HG03159 (cell line): ENCODE data around the gene C2.
"Not testable (repeated sequence)": the region's sequence is repeated elsewhere in the genome, so short reads cannot be mapped to it uniquely, and the experiment has no call there.

Experiments
- ATAC-seq: cut with Tn5 transposase; IDR thresholded peaks from one replicate; pipeline ENCODE4 v1.9.1; 2021; ENCODE audit warnings: mild to moderate bottlenecking, moderate library complexity; ENCODE audit not compliant: unreplicated experiment

C2 gene

GRCh38 chr6:31920811-31921210 lies 6.7 kb upstream of the C2 start:
- no peak for ATAC-seq

- no peak for ATAC-seq
Measured at GRCh38 chr6:31922942-31923341, 4.6 kb upstream of the C2 start.

GRCh38 chr6:31927863-31928671 lies 550 bp downstream of the C2 start:
- ATAC-seq: no peak

- ATAC-seq: no peak
Measured at GRCh38 chr6:31928672-31928939, 1.1 kb downstream of the C2 start.

GRCh38 chr6:31930962-31931361 lies 3.4 kb downstream of the C2 start:
- no peak for ATAC-seq

- ATAC-seq: not testable (repeated sequence)
Measured at GRCh38 chr6:31932137-31932536, 4.6 kb downstream of the C2 start.

GRCh38 chr6:31933537-31933936 lies 6.0 kb downstream of the C2 start:
- no peak for ATAC-seq

- no peak for ATAC-seq
Measured at GRCh38 chr6:31935021-31935420, 7.5 kb downstream of the C2 start.

- ATAC-seq: no peak
Measured at GRCh38 chr6:31935823-31936222, 8.3 kb downstream of the C2 start.

- no peak for ATAC-seq
Measured at GRCh38 chr6:31940256-31940664, 12.7 kb downstream of the C2 start.

GRCh38 chr6:31943742-31944141 lies 16.2 kb downstream of the C2 start:
- no peak for ATAC-seq

GRCh38 chr6:31945154-31945506 lies 17.6 kb downstream of the C2 start:
- no peak for ATAC-seq

GRCh38 chr6:31945507-31946369 lies 18.2 kb downstream of the C2 start, which contains the start of gene CFB:
CFB (plus strand) TSS chr6:31946095; CDS start chr6:31946222, 127 bp downstream.
- no peak for ATAC-seq

- no peak for ATAC-seq
Measured at GRCh38 chr6:31946370-31946885, 18.9 kb downstream of the C2 start.

- no peak for ATAC-seq
Measured at GRCh38 chr6:31947070-31947675, 19.7 kb downstream of the C2 start.

- ATAC-seq: no peak
Measured at GRCh38 chr6:31947864-31948263, 20.3 kb downstream of the C2 start.

- no peak for ATAC-seq
Measured at GRCh38 chr6:31948306-31948705, 20.8 kb downstream of the C2 start.

- no peak for ATAC-seq
Measured at GRCh38 chr6:31948753-31949413, 21.4 kb downstream of the C2 start.

GRCh38 chr6:31949926-31950548 lies 22.5 kb downstream of the C2 start:
- no peak for ATAC-seq

GRCh38 chr6:31952140-31952805 lies 24.8 kb downstream of the C2 start:
- ATAC-seq: no peak
